ENCODE measurements around the gene VSNL1.

VSNL1 gene

GRCh38 chr2:17587469-17587868 is 47.0 kb downstream of the VSNL1 start:
- CTCF ChIA-PET, result no interaction called here
- no peak for DNase-seq (ENCODE audit: extremely low spot score)
- TF ChIP-seq HDGF (IDR thresholded peaks at IDR 0.05; ENCODE audit: borderline replicate concordance) (no peak), ELF4 (IDR thresholded peaks at IDR 0.05) (no peak), SP1 (IDR thresholded peaks at IDR 0.05) (no peak), ARNT (IDR thresholded peaks at IDR 0.05) (no peak), LEF1 (IDR thresholded peaks at IDR 0.05; ENCODE audit: borderline replicate concordance) (no peak), BHLHE40 (IDR thresholded peaks at IDR 0.05; ENCODE audit: borderline replicate concordance) (no peak), CTBP1 (IDR thresholded peaks at IDR 0.05; ENCODE audit: borderline replicate concordance) (no peak), FOXA1 (IDR thresholded peaks at IDR 0.05) (no peak), L3MBTL2 (conservative IDR thresholded peaks at IDR 0.05) (no peak), FOXM1 (IDR thresholded peaks at IDR 0.05; ENCODE audit: borderline replicate concordance) (no peak), PKNOX1 (IDR thresholded peaks at IDR 0.05) (no peak), FOXK2 (IDR thresholded peaks at IDR 0.05) (no peak), SUZ12 (IDR thresholded peaks at IDR 0.05) (no peak), ZNF384 (IDR thresholded peaks at IDR 0.05) (no peak)
- POLR2A ChIA-PET, result no interaction called here

GRCh38 chr2:17588031-17588430 is 47.5 kb downstream of the VSNL1 start:
- POLR2A ChIA-PET, result no interaction called here
- no peak for DNase-seq (ENCODE audit: extremely low spot score)
- TF ChIP-seq HDGF (IDR thresholded peaks at IDR 0.05; ENCODE audit: borderline replicate concordance), result no peak
- no peak for TF ChIP-seq FOXK2 (IDR thresholded peaks at IDR 0.05)
- TF ChIP-seq NFRKB (IDR thresholded peaks at IDR 0.05), result no peak
- no peak for TF ChIP-seq ZNF384 (IDR thresholded peaks at IDR 0.05)
- TF ChIP-seq SP1 (IDR thresholded peaks at IDR 0.05), result no peak
- no peak for TF ChIP-seq FOXM1 (IDR thresholded peaks at IDR 0.05; ENCODE audit: borderline replicate concordance)
- TF ChIP-seq ARNT (IDR thresholded peaks at IDR 0.05), result no peak
- no peak for TF ChIP-seq TARDBP (IDR thresholded peaks at IDR 0.05)
- TF ChIP-seq BHLHE40 (IDR thresholded peaks at IDR 0.05; ENCODE audit: borderline replicate concordance), result no peak
- TF ChIP-seq FOXA1 (IDR thresholded peaks at IDR 0.05), result no peak
- TF ChIP-seq LEF1 (IDR thresholded peaks at IDR 0.05; ENCODE audit: borderline replicate concordance), result no peak
- CTCF ChIA-PET, result no interaction called here

- POLR2A ChIA-PET, result no interaction called here
- DNase-seq (ENCODE audit: extremely low spot score), result no peak
- TF ChIP-seq L3MBTL2 (conservative IDR thresholded peaks at IDR 0.05) (no peak), PKNOX1 (IDR thresholded peaks at IDR 0.05) (no peak), ARNT (IDR thresholded peaks at IDR 0.05) (no peak), SUZ12 (IDR thresholded peaks at IDR 0.05) (no peak), BHLHE40 (IDR thresholded peaks at IDR 0.05; ENCODE audit: borderline replicate concordance) (no peak), FOXA1 (IDR thresholded peaks at IDR 0.05) (no peak), CTBP1 (IDR thresholded peaks at IDR 0.05; ENCODE audit: borderline replicate concordance) (no peak), SP1 (IDR thresholded peaks at IDR 0.05) (no peak)
- CTCF ChIA-PET, result no interaction called here
Observed at GRCh38 chr2:17589406-17590035, 49.0 kb downstream of the VSNL1 start.

GRCh38 chr2:17590342-17590911 is 49.9 kb downstream of the VSNL1 start:
- POLR2A ChIA-PET, result no interaction called here
- DNase-seq (ENCODE audit: extremely low spot score), result no peak
- CTCF ChIA-PET, result no interaction called here

GRCh38 chr2:17591846-17592245 is 51.4 kb downstream of the VSNL1 start:
- DNase-seq (ENCODE audit: extremely low spot score), result no peak
- CTCF ChIA-PET, result no interaction called here
- POLR2A ChIA-PET, result no interaction called here
- no peak for TF ChIP-seq FOXA1 (IDR thresholded peaks at IDR 0.05)

More at GRCh38 chr2:17590342-17590911, 49.9 kb downstream of the VSNL1 start:
- no peak for TF ChIP-seq HDGF (IDR thresholded peaks at IDR 0.05; ENCODE audit: borderline replicate concordance)
- no peak for TF ChIP-seq TARDBP (IDR thresholded peaks at IDR 0.05)
- no peak for TF ChIP-seq BHLHE40 (IDR thresholded peaks at IDR 0.05; ENCODE audit: borderline replicate concordance)
- no peak for TF ChIP-seq ELF4 (IDR thresholded peaks at IDR 0.05)
- no peak for TF ChIP-seq FOXK2 (IDR thresholded peaks at IDR 0.05)
- TF ChIP-seq SP1 (IDR thresholded peaks at IDR 0.05), result no peak
- no peak for TF ChIP-seq ARNT (IDR thresholded peaks at IDR 0.05)
- no peak for TF ChIP-seq NFRKB (IDR thresholded peaks at IDR 0.05)
- TF ChIP-seq LEF1 (IDR thresholded peaks at IDR 0.05; ENCODE audit: borderline replicate concordance), result no peak
- no peak for TF ChIP-seq L3MBTL2 (conservative IDR thresholded peaks at IDR 0.05)
- TF ChIP-seq CTBP1 (IDR thresholded peaks at IDR 0.05; ENCODE audit: borderline replicate concordance), result no peak
- TF ChIP-seq SUZ12 (IDR thresholded peaks at IDR 0.05), result no peak
- TF ChIP-seq PKNOX1 (IDR thresholded peaks at IDR 0.05), result no peak

GRCh38 chr2:17592731-17593409 is 52.4 kb downstream of the VSNL1 start:
- no peak for DNase-seq (ENCODE audit: extremely low spot score)
- POLR2A ChIA-PET, result no interaction called here
- no peak for TF ChIP-seq PKNOX1 (IDR thresholded peaks at IDR 0.05)
- TF ChIP-seq ELF4 (IDR thresholded peaks at IDR 0.05), result no peak
- no peak for TF ChIP-seq ZNF384 (IDR thresholded peaks at IDR 0.05)
- no peak for TF ChIP-seq CTBP1 (IDR thresholded peaks at IDR 0.05; ENCODE audit: borderline replicate concordance)
- TF ChIP-seq HDGF (IDR thresholded peaks at IDR 0.05; ENCODE audit: borderline replicate concordance), result no peak
- no peak for TF ChIP-seq FOXK2 (IDR thresholded peaks at IDR 0.05)
- CTCF ChIA-PET, result no interaction called here
